H1 (cell line): ENCODE results near the gene CEACAM20. TPM values are rescaled to one million over a fixed set of nuclear protein-coding genes. Genes with fewer than 3 reads are reported as not detected.

Source experiments
- CTCF ChIA-PET: fragments of 300-600 bp; sonication (Branson Sonifier 250); formaldehyde crosslinking; loops from one replicate; lab custom pipeline; 2021; ENCODE audit not compliant: partially characterized antibody; lab: Charles Lee
- POLR2A ChIA-PET: fragments of 300-600 bp; sonication (Branson Sonifier 250); formaldehyde crosslinking; loops from one replicate; lab custom pipeline; 2021; ENCODE audit warnings: inconsistent platforms; ENCODE audit not compliant: partially characterized antibody; lab: Charles Lee
- DNase-seq, 2 experiments: peaks; one replicate each; pipeline versions ENCODE4 v3.0.0 to v3.0.0-alpha.2; 2010 to 2022; ENCODE audit warnings: low spot score in 2 of 2, low read depth in 1 of 2, mixed read lengths in 1 of 2
- FAIRE-seq: peaks from 2 replicates; lab custom pipeline; 2011; peaks lifted over from hg19 to GRCh38; lab: Jason Lieb, UNC
- H2AFZ ChIP-seq: 2 replicates; pipeline ENCODE4 v1.8.1; 2012; ENCODE audit warnings: low read length, inconsistent platforms
- H2AK5ac ChIP-seq: 2 replicates; pipeline ENCODE4 v1.6.1; 2013; ENCODE audit warnings: low read depth, low read length
- H2BK120ac ChIP-seq: replicated peaks from 2 replicates; pipeline ENCODE3; 2013; ENCODE audit warnings: low read depth, low read length, inconsistent platforms
- H2BK12ac ChIP-seq: 2 replicates; pipeline ENCODE4 v1.6.1; 2013; ENCODE audit warnings: low read depth, low read length
- H2BK15ac ChIP-seq: 2 replicates; pipeline ENCODE4 v1.6.1; 2013; ENCODE audit warnings: low read length
- H2BK20ac ChIP-seq: 2 replicates; pipeline ENCODE4 v1.6.1; 2013; ENCODE audit warnings: low read length
- H2BK5ac ChIP-seq: 2 replicates; pipeline ENCODE4 v1.6.1; 2013; ENCODE audit warnings: low read depth, low read length
- H3K14ac ChIP-seq: 2 replicates; pipeline ENCODE4 v1.6.1; 2013; ENCODE audit warnings: inconsistent platforms; ENCODE audit not compliant: insufficient read length
- H3K18ac ChIP-seq: 2 replicates; pipeline ENCODE4 v1.6.1; 2013; ENCODE audit warnings: low read length; ENCODE audit errors: extremely low read depth
- H3K23ac ChIP-seq: 2 replicates; pipeline ENCODE4 v1.6.1; 2013; ENCODE audit warnings: inconsistent platforms; ENCODE audit not compliant: insufficient read length
- H3K23me2 ChIP-seq: 2 replicates; pipeline ENCODE4 v1.6.1; 2013; ENCODE audit warnings: low read depth, low read length
- H3K27ac ChIP-seq: 2 replicates; pipeline ENCODE4 v1.6.1; 2011; ENCODE audit warnings: low read depth, low read length, inconsistent platforms
- H3K27me3 ChIP-seq, 4 experiments: replicated peaks in 1 of 4; 1 replicate in 1 of 4; 2 replicates in 3 of 4; pipeline versions ENCODE4 v1.6.1 to v1.8.1; 2011 to 2013; ENCODE audit warnings: low read length in 3 of 4, mild to moderate bottlenecking in 3 of 4, inconsistent platforms in 2 of 4, mixed read lengths in 2 of 4, moderate library complexity in 1 of 4; ENCODE audit not compliant: control insufficient read depth in 3 of 4, insufficient read depth in 3 of 4; ENCODE audit errors: extremely low read depth in 1 of 4
- H3K36me3 ChIP-seq, 4 experiments: 2 replicates each; pipeline versions ENCODE4 v1.6.1 to v1.8.1; 2011 to 2013; ENCODE audit warnings: mild to moderate bottlenecking in 4 of 4, low read length in 3 of 4, moderate library complexity in 2 of 4, control low read depth in 1 of 4, inconsistent platforms in 1 of 4; ENCODE audit not compliant: insufficient read depth in 4 of 4, control insufficient read depth in 2 of 4
- H3K4ac ChIP-seq: replicated peaks from 2 replicates; pipeline ENCODE3; 2013; ENCODE audit warnings: low read length, low read depth, mixed read lengths, inconsistent platforms; ENCODE audit not compliant: insufficient read length
- H3K4me1 ChIP-seq, 4 experiments: replicated peaks in 1 of 4; 1 replicate in 1 of 4; 2 replicates in 3 of 4; pipeline versions ENCODE4 v1.6.1 to v1.8.1; 2011 to 2013; ENCODE audit warnings: low read length in 3 of 4, inconsistent platforms in 2 of 4, mixed read lengths in 1 of 4; ENCODE audit not compliant: insufficient read depth in 4 of 4, control insufficient read depth in 3 of 4
- H3K4me2 ChIP-seq, 2 experiments: 2 replicates each; pipeline versions ENCODE4 v1.6.1 to v1.8.1; 2011 to 2013; ENCODE audit warnings: low read depth in 2 of 2, low read length in 2 of 2, control low read depth in 1 of 2, inconsistent platforms in 1 of 2, mild to moderate bottlenecking in 1 of 2; ENCODE audit not compliant: insufficient read depth in 1 of 2
- H3K4me3 ChIP-seq, 4 experiments: fragments of 200-600, 300-600 bp in 1 of 4; sonication (generic), shearing (Covaris generic), sonication (Bioruptor Twin) in 1 of 4; 2 replicates each; pipeline versions ENCODE4 v1.5.1 to v1.8.1; 2011 to 2016; ENCODE audit warnings: low read length in 4 of 4, low read depth in 3 of 4, control low read depth in 2 of 4, inconsistent platforms in 2 of 4, mild to moderate bottlenecking in 2 of 4, mixed read lengths in 1 of 4, moderate library complexity in 1 of 4; ENCODE audit not compliant: insufficient read depth in 2 of 4; ENCODE audit errors: extremely low read depth in 1 of 4
- H3K56ac ChIP-seq: replicated peaks from 2 replicates; pipeline ENCODE3; 2013; ENCODE audit warnings: low read depth, mild to moderate bottlenecking, mixed read lengths, low read length, inconsistent platforms; ENCODE audit not compliant: insufficient read length
- H3K79me1 ChIP-seq: 2 replicates; pipeline ENCODE4 v1.6.1; 2013; ENCODE audit warnings: low read depth, low read length, control low read depth
- H3K79me2 ChIP-seq, 2 experiments: 2 replicates each; pipeline versions ENCODE4 v1.6.1 to v1.8.1; 2012 to 2013; ENCODE audit warnings: low read length in 2 of 2, mild to moderate bottlenecking in 2 of 2, inconsistent platforms in 1 of 2; ENCODE audit not compliant: insufficient read depth in 2 of 2, control insufficient read depth in 1 of 2
- H3K9ac ChIP-seq, 4 experiments: replicated peaks in 1 of 4; 1 replicate in 1 of 4; 2 replicates in 3 of 4; pipeline versions ENCODE4 v1.6.1 to v1.8.1; 2011 to 2013; ENCODE audit warnings: low read depth in 3 of 4, low read length in 3 of 4, control low read depth in 2 of 4, mild to moderate bottlenecking in 2 of 4, moderate library complexity in 2 of 4, inconsistent platforms in 1 of 4; ENCODE audit errors: extremely low read depth in 1 of 4
- H3K9me3 ChIP-seq, 2 experiments: 2 replicates each; pipeline versions ENCODE4 v1.6.1 to v1.8.1; 2012 to 2013; ENCODE audit warnings: mild to moderate bottlenecking in 2 of 2, moderate library complexity in 2 of 2, control low read depth in 1 of 2, inconsistent platforms in 1 of 2, low read depth in 1 of 2, low read length in 1 of 2, mixed read lengths in 1 of 2; ENCODE audit not compliant: insufficient read depth in 2 of 2
- H4K20me1 ChIP-seq, 2 experiments: replicated peaks in 1 of 2; 2 replicates each; pipeline versions ENCODE3 to v1.8.1; 2011 to 2013; ENCODE audit warnings: inconsistent platforms in 2 of 2, low read length in 2 of 2, mild to moderate bottlenecking in 1 of 2; ENCODE audit not compliant: insufficient read depth in 2 of 2, control insufficient read depth in 1 of 2
- H4K5ac ChIP-seq: 2 replicates; pipeline ENCODE4 v1.6.1; 2013; ENCODE audit warnings: low read length, low read depth, mixed read lengths, inconsistent platforms; ENCODE audit not compliant: insufficient read length
- H4K8ac ChIP-seq: 2 replicates; pipeline ENCODE4 v1.8.0; 2013; ENCODE audit warnings: mild to moderate bottlenecking, moderate library complexity, low read length, inconsistent platforms; ENCODE audit not compliant: insufficient read depth; ENCODE audit errors: extremely low read depth
- H4K91ac ChIP-seq: replicated peaks from 2 replicates; pipeline ENCODE3; 2013; ENCODE audit warnings: low read length, mixed read lengths, inconsistent platforms; ENCODE audit not compliant: insufficient read length
- HDAC2 ChIP-seq, 2 experiments: fragments of 300-600 bp in 1 of 2; sonication (generic) in 1 of 2; IDR thresholded peaks; 2 replicates each; pipeline ENCODE4 v1.6.1; 2011 to 2012; ENCODE audit warnings: low read depth in 2 of 2, low read length in 2 of 2, mild to moderate bottlenecking in 2 of 2, moderate library complexity in 2 of 2, borderline replicate concordance in 1 of 2, inconsistent platforms in 1 of 2
- NRF1 ChIP-seq: IDR thresholded peaks from 2 replicates; pipeline ENCODE4 v1.6.1; 2011; ENCODE audit warnings: mild to moderate bottlenecking, low read depth, low read length, improper control_type of control experiment
- RAD21 ChIP-seq, 2 experiments: IDR thresholded peaks in 1 of 2; conservative IDR thresholded peaks in 1 of 2; 2 replicates each; pipeline ENCODE4 v1.6.1; 2011; ENCODE audit warnings: low read depth in 2 of 2, low read length in 2 of 2, improper control_type of control experiment in 1 of 2, inconsistent platforms in 1 of 2, mild to moderate bottlenecking in 1 of 2, moderate library complexity in 1 of 2
- WGBS, 2 experiments: shearing (Covaris generic) in 1 of 2; methylation state at CpG; one replicate each; pipeline versions ENCODE4 v1.1.6 to v1.1.7; 2013 to 2015; ENCODE audit warnings: low lambda C conversion rate in 2 of 2, mixed read lengths in 2 of 2, inconsistent platforms in 1 of 2, low coverage in 1 of 2, missing lambda C conversion rate in 1 of 2; ENCODE audit not compliant: insufficient replicate concordance in 2 of 2, insufficient coverage in 1 of 2, insufficient read length in 1 of 2; ENCODE audit errors: extremely low coverage in 1 of 2, missing lambda C conversion rate in 1 of 2; 5-methylcytosine and 5-hydroxymethylcytosine counted together
- polyA plus RNA-seq, 7 experiments: library from polyadenylated mRNA; depleted of rRNA in 3 of 7; stranded (reverse) in 5 of 7; unstranded in 2 of 7; fragments of >200 nt in 5 of 7; fragments of 200-250 nt in 2 of 7; gene quantifications; 1 replicate in 5 of 7; 2 replicates in 1 of 7; 4 replicates in 1 of 7; pipeline versions ENCODE4 v1.2.1 to v1.2.3, GENCODE V29; 2011 to 2013; ENCODE audit warnings: missing spikeins in 2 of 7, mixed read lengths in 2 of 7
- total RNA-seq: library from RNA; stranded (reverse); fragmentation: NEBNext Ultra II Directional; extraction: Animal tissue kit (Norgen Biotek cat#: 25700); gene quantifications from 2 replicates; pipeline ENCODE4 v1.2.1, GENCODE V29; 2021

The CEACAM20 gene
- total and polyA plus RNA-seq, 2 of the 8 experiments (the other 6 are each of a cell fraction or from before 2014, with no cell fraction given): not detected

GRCh38 chr19:44530777-44531176, 1.3 kb upstream of the CEACAM20 start:
- H3K27me3 ChIP-seq: no peaks in the 10 kb centered on the region
- no peak overlapping the region for H3K56ac ChIP-seq
- 91% methylated on average over 6 of the region's 6 CpGs; no CpG with 5 or more reads in 1 of the 2 experiments for WGBS, 2 experiments
- H4K91ac ChIP-seq: no peak overlapping the region
- no peaks in the 10 kb centered on the region for H3K79me1 ChIP-seq
- H2AK5ac ChIP-seq: no peak overlapping the region
- no peak overlapping the region for H3K27ac ChIP-seq
- H3K9ac ChIP-seq: no peak overlapping the region
- H3K4me2 ChIP-seq: no peak overlapping the region
- no peak overlapping the region for H3K14ac ChIP-seq
- no peak overlapping the region for H3K4ac ChIP-seq
- CTCF ChIA-PET: interaction anchor here (1.2 to 1.4 kb wide), 2 partner anchors 21 to 27 kb away, joined by 3 to 5 read pairs; no protein-coding TSS in a partner anchor
- no peak overlapping the region for H3K23ac ChIP-seq
- DNase-seq: no peak
- H2BK20ac ChIP-seq: no peak overlapping the region
- H4K20me1 ChIP-seq: no peaks in the 10 kb centered on the region
- H3K36me3 ChIP-seq: no peaks in the 10 kb centered on the region
- TF ChIP-seq HDAC2 (IDR thresholded peaks at IDR 0.05; ENCODE audit: borderline replicate concordance in 1 of 2, low read depth in 2 of 2, low read length in 2 of 2) (no peak), RAD21 (IDR thresholded peaks at IDR 0.05 in 1 of 2, conservative IDR thresholded peaks at IDR 0.05 in 1 of 2; ENCODE audit: low read depth in 2 of 2, low read length in 2 of 2) (no peak), NRF1 (no peak)
- H2BK12ac ChIP-seq: no peak overlapping the region
- H3K4me3 ChIP-seq: no peak overlapping the region
- no peak overlapping the region for H2BK120ac ChIP-seq
- no peak overlapping the region; the same call in none of the 2 replicates for H4K8ac ChIP-seq
- no peak overlapping the region for H2BK5ac ChIP-seq
- no peak overlapping the region for H2BK15ac ChIP-seq
- no peak overlapping the region for H2AFZ ChIP-seq
- H4K5ac ChIP-seq: no peak overlapping the region
- no peak overlapping the region for H3K18ac ChIP-seq
- H3K79me2 ChIP-seq: no peaks in the 10 kb centered on the region
- H3K23me2 ChIP-seq: no peaks in the 10 kb centered on the region; the same call in 1 of the 2 replicates
- no peaks in the 10 kb centered on the region for H3K4me1 ChIP-seq
- no peak for FAIRE-seq
- POLR2A ChIA-PET: no interaction called here
- peaks cover 46 to 63% of the 10 kb centered on the region in 2 experiments; a peak in 3 of 4 replicates for H3K9me3 ChIP-seq
